HG03521 (cell line): ENCODE measurements around the gene PSMA3.
"Not testable (repeated sequence)": the region's sequence is repeated elsewhere in the genome, so short reads cannot be mapped to it uniquely, and the experiment has no call there.

Experiments used
- ATAC-seq: cut with Tn5 transposase; IDR thresholded peaks from one replicate; pipeline ENCODE4 v1.9.1; 2021; ENCODE audit warnings: mild to moderate bottlenecking, moderate library complexity; ENCODE audit not compliant: unreplicated experiment

PSMA3 gene

GRCh38 chr14:58244556-58245387, at the start of gene PSMA3:
PSMA3 (plus strand) TSS chr14:58244843; CDS start chr14:58244921, 78 bp downstream.
- ATAC-seq, result peak; percentile 91

- ATAC-seq, result no peak
Observed at GRCh38 chr14:58196198-58196597, 48.4 kb upstream of the PSMA3 start.

- no peak for ATAC-seq
Observed at GRCh38 chr14:58198086-58198485, 46.6 kb upstream of the PSMA3 start.

GRCh38 chr14:58199726-58200479, 44.7 kb upstream of the PSMA3 start, which contains the start of gene ACTR10:
ACTR10 (plus strand) TSS chr14:58200149; CDS start chr14:58200218, 69 bp downstream.
- ATAC-seq, result peak; percentile 93

- ATAC-seq, result peak; percentile 11
Observed at GRCh38 chr14:58200480-58200841, 44.2 kb upstream of the PSMA3 start.

- no peak for ATAC-seq
Observed at GRCh38 chr14:58200846-58201245, 43.8 kb upstream of the PSMA3 start.

GRCh38 chr14:58213176-58213575, 31.5 kb upstream of the PSMA3 start:
- no peak for ATAC-seq

GRCh38 chr14:58215191-58215914, 29.3 kb upstream of the PSMA3 start:
- ATAC-seq, result no peak

- no peak for ATAC-seq
Observed at GRCh38 chr14:58216544-58216943, 28.1 kb upstream of the PSMA3 start.

- ATAC-seq, result no peak
Observed at GRCh38 chr14:58227096-58227819, 17.4 kb upstream of the PSMA3 start.

- no peak for ATAC-seq
Observed at GRCh38 chr14:58238252-58239243, 6.1 kb upstream of the PSMA3 start.

GRCh38 chr14:58239244-58240195, 5.1 kb upstream of the PSMA3 start:
- no peak for ATAC-seq

- peak; percentile 17 for ATAC-seq
Observed at GRCh38 chr14:58243790-58244555, 670 bp upstream of the PSMA3 start.

- no peak for ATAC-seq
Observed at GRCh38 chr14:58245562-58245961, 919 bp downstream of the PSMA3 start.

- no peak for ATAC-seq
Observed at GRCh38 chr14:58249611-58250010, 5.0 kb downstream of the PSMA3 start.

GRCh38 chr14:58258156-58258555, 13.5 kb downstream of the PSMA3 start:
- ATAC-seq, result no peak

GRCh38 chr14:58262005-58262404, 17.4 kb downstream of the PSMA3 start:
- ATAC-seq, result not testable (repeated sequence)

GRCh38 chr14:58265401-58265800, 20.8 kb downstream of the PSMA3 start:
- no peak for ATAC-seq
